GM13976 (cell line): ENCODE results near the gene YWHAG.
"Not testable (repeated sequence)": the region's sequence is repeated elsewhere in the genome, so short reads cannot be mapped to it uniquely, and the experiment has no call there.

Source experiments
- DNase-seq: peaks from one replicate; pipeline ENCODE4 v3.0.0; 2012; ENCODE audit warnings: low spot score
- CTCF ChIP-seq: IDR thresholded peaks from 2 replicates; pipeline ENCODE4 v1.5.1; 2012; ENCODE audit warnings: borderline replicate concordance, mild to moderate bottlenecking; ENCODE audit not compliant: insufficient read depth; ENCODE audit errors: extremely low read depth, missing control alignments, control extremely low read depth
- in situ Hi-C: fragments of 300-500 bp; cut with MboI; formaldehyde crosslinking; loops from one replicate; pipeline ENCODE4 v1.12.0; 2022; ENCODE audit warnings: low sequenced_read_pairs, mixed read lengths, inconsistent platforms; ENCODE audit not compliant: unreplicated experiment

YWHAG gene

GRCh38 chr7:76397409-76398183 lies 38.8 kb upstream of the YWHAG start:
- in situ Hi-C loops, result no loop called here
- peak; percentile 94 for DNase-seq
- no peak for TF ChIP-seq CTCF

GRCh38 chr7:76396864-76397263 lies 38.1 kb upstream of the YWHAG start:
- no peak for TF ChIP-seq CTCF
- no peak for DNase-seq
- in situ Hi-C loops, result no loop called here

- no peak for TF ChIP-seq CTCF
- no peak for DNase-seq
These were observed 37.4 kb upstream of the YWHAG start for GRCh38 chr7:76395965-76396726.

GRCh38 chr7:76395605-76395964 lies 36.8 kb upstream of the YWHAG start:
- in situ Hi-C loops, result not testable (repeated sequence)

More at GRCh38 chr7:76395965-76396726, 37.4 kb upstream of the YWHAG start:
- in situ Hi-C loops, result no loop called here

GRCh38 chr7:76394957-76395356 lies 36.2 kb upstream of the YWHAG start:
- no peak for TF ChIP-seq CTCF
- in situ Hi-C loops, result no loop called here
- DNase-seq, result no peak

More at GRCh38 chr7:76395605-76395964, 36.8 kb upstream of the YWHAG start:
- DNase-seq, result not testable (repeated sequence)

GRCh38 chr7:76393116-76394031 lies 34.6 kb upstream of the YWHAG start:
- no peak for TF ChIP-seq CTCF
- in situ Hi-C loops, result no loop called here
- peak; percentile 99 for DNase-seq
